NCI-H345 treated with DMSO at 0.1 percent for 48 hours (cell line): ENCODE results near the gene ETFA.
"Not testable (repeated sequence)": the region's sequence is repeated elsewhere in the genome, so short reads cannot be mapped to it uniquely, and the experiment has no call there.

ENCODE experiments used
- DNase-seq: peaks from one replicate; lab custom pipeline; 2025; ENCODE audit not compliant: unreplicated experiment; lab: John Stamatoyannopoulos, UW

The ETFA gene

GRCh38 chr15:76327191-76328105 is 16.2 kb upstream of the ETFA start:
- DNase-seq, result no peak

GRCh38 chr15:76325704-76326103 is 14.4 kb upstream of the ETFA start:
- no peak for DNase-seq

- DNase-seq, result no peak
Measured at GRCh38 chr15:76324066-76324465, 12.8 kb upstream of the ETFA start.

GRCh38 chr15:76321602-76322001 is 10.3 kb upstream of the ETFA start:
- no peak for DNase-seq

- DNase-seq, result no peak
Measured at GRCh38 chr15:76321171-76321570, 9.9 kb upstream of the ETFA start.

GRCh38 chr15:76320012-76320411 is 8.7 kb upstream of the ETFA start:
- no peak for DNase-seq

GRCh38 chr15:76313731-76314130 is 2.5 kb upstream of the ETFA start:
- DNase-seq, result no peak

GRCh38 chr15:76313175-76313567 is 1.9 kb upstream of the ETFA start:
- not testable (repeated sequence) for DNase-seq

GRCh38 chr15:76312540-76313174 is 1.4 kb upstream of the ETFA start:
- DNase-seq, result no peak

GRCh38 chr15:76310475-76311099 is 682 bp downstream of the ETFA start:
- no peak for DNase-seq

- no peak for DNase-seq
Measured at GRCh38 chr15:76309601-76310330, 1.5 kb downstream of the ETFA start.

GRCh38 chr15:76303909-76304308 is 7.4 kb downstream of the ETFA start:
- DNase-seq, result no peak

GRCh38 chr15:76299786-76300185 is 11.5 kb downstream of the ETFA start:
- DNase-seq, result no peak

- DNase-seq, result no peak
Measured at GRCh38 chr15:76298986-76299385, 12.3 kb downstream of the ETFA start.

GRCh38 chr15:76297951-76298350 is 13.3 kb downstream of the ETFA start:
- DNase-seq, result not testable (repeated sequence)

GRCh38 chr15:76296849-76297248 is 14.4 kb downstream of the ETFA start:
- no peak for DNase-seq

- DNase-seq, result not testable (repeated sequence)
Measured at GRCh38 chr15:76294463-76294862, 16.8 kb downstream of the ETFA start.

- DNase-seq, result no peak
Measured at GRCh38 chr15:76293361-76293760, 17.9 kb downstream of the ETFA start.

GRCh38 chr15:76289582-76289981 is 21.7 kb downstream of the ETFA start:
- no peak for DNase-seq

- no peak for DNase-seq
Measured at GRCh38 chr15:76286271-76286879, 24.9 kb downstream of the ETFA start.
